ENCODE results near the gene DNAJC12.

The DNAJC12 gene

DNA sequence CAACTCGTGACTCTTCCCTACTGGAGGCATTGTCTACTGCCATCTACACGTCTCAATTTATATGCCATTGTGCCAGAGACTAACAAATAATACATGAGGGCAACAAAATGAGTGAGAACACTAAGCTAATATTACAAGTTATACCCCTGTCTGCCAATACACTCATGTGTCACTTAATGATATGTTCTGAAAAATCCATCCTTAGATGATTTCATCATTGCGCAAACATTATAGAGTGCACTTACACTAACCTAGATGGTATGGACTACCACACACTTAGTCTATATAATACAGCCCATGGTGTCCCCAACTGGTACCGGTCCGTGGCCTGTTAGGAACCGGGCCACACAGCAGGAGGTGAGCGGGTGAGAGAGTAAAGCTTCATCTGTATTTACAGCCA lies 77.7 kb downstream of the DNAJC12 start:
- DNase-seq, result no peak

Data from right hindlimb (tissue), 1 donor.